ENCODE measurements around the gene VTI1A.

DNA sequence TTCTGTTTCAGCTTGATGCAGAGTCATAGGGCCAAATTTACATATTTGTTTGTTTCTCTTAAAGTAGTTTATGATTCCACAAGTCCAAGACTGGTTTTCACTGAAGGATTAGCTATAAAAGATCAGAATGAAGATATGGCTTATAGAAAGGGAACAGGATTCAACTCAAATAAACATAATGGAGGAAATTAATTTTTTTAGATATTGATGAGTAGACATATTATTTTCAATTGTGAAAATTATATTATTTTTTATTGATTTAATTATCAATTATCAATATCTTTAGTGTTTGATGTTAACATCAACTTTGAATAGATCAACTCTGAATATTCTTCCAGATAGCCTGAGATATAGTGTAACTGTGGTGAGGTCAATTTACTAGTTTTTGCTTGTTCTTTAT, 68.1 kb downstream of the VTI1A start:
- TF ChIP-seq POLR2A (IDR thresholded peaks at IDR 0.05; ENCODE audit: low read length) (no peak), GATA1 (IDR thresholded peaks at IDR 0.05; ENCODE audit: low read depth, low read length) (no peak)

Measured in erythroblast (primary cell).